ENCODE measurements around the gene SAMD4A.
A peak's percentile ranks its signal among the peaks of the same experiment; 100 is the strongest.
"Not testable (repeated sequence)": the region's sequence is repeated elsewhere in the genome, so short reads cannot be mapped to it uniquely, and the experiment has no call there.

Gene SAMD4A

GRCh38 chr14:54784060-54784459, 217.1 kb downstream of the SAMD4A start:
- DNase-seq (ENCODE audit: low read depth), result no peak

- no peak for DNase-seq (ENCODE audit: low read depth)
Observed at GRCh38 chr14:54784657-54785056, 217.7 kb downstream of the SAMD4A start.

DNA sequence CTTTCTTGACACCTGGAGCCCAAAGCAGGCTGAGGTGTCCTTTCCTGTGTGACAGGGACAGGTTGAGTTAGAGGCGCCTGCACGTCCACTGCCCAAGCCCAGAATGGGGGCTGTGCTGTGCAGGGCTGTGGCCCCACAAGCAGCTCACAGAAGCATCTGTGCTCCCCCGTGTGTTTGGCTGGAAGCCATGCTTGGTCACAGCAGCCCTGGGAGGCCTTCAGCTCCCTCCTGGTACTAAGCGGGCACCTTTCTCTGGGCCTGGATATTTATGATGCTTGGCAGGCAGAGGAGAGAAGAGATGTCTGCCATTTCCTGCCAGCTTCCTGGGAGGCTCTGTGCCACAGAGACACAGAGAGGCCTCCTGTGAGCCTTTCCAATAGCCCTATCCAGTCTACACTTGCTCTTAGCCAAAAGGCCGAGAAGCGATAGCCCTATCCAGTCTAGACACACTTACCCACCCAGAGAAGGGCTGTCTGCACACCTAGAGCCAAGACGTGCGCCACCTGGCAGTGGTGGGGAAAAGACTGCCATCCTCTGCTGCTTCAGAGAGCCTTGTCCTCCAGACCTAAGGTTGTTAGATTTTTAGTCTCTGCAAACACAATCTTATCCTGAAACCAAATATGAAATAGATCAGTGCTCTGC, 218.3 kb downstream of the SAMD4A start:
- DNase-seq (ENCODE audit: low read depth), result no peak

- DNase-seq (ENCODE audit: low read depth), result no peak
Observed at GRCh38 chr14:54785778-54786770, 219.1 kb downstream of the SAMD4A start.

GRCh38 chr14:54786838-54787237, 219.9 kb downstream of the SAMD4A start:
- no peak for DNase-seq (ENCODE audit: low read depth)

GRCh38 chr14:54787261-54787660, 220.3 kb downstream of the SAMD4A start:
- no peak for DNase-seq (ENCODE audit: low read depth)

DNA sequence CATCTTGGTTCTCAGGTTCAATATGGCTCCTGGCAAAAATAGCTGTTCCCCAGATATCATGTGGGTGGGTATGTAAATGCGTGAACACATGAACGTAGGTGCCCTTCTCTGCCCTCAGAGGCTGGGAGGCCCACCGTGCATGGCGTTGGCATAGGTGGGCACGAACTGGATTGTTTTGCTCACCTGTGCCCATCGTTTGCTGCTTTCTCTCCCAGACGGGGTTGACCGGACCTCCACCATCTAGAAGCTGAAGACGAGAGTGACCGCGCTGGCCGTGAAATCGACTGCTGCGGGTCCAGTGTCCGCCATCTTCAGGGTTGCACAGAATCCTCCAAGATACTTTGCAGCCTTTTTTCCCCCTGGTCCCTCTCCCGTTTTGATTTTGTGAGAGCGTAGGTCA, 221.8 kb downstream of the SAMD4A start:
- DNase-seq (ENCODE audit: low read depth), result no peak

GRCh38 chr14:54789166-54789565, 222.2 kb downstream of the SAMD4A start:
- no peak for DNase-seq (ENCODE audit: low read depth)

GRCh38 chr14:54789781-54790480, 223.0 kb downstream of the SAMD4A start:
- no peak for DNase-seq (ENCODE audit: low read depth)

- no peak for DNase-seq (ENCODE audit: low read depth)
Observed at GRCh38 chr14:54791001-54791400, 224.1 kb downstream of the SAMD4A start.

DNA sequence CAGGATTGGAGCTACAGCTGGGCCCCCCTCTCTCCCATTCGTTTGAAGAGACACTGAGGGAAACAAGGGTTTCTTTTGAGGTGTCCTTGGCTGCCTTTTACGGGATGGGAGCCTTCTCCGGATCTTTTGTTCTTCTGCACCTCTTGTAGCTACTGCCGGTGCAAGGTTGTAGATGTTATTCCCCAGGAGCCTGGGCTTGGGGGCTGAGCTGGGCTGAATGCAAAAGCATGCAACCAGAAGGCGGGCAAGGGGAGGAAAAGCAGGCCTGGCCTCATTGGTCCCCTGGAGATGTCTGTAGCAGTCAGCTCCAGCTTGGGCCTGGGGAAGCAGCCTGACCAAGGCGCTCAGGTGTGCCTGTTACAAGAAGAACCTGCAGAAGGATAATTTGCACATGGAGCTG, 225.4 kb downstream of the SAMD4A start:
- no peak for DNase-seq (ENCODE audit: low read depth)

DNA sequence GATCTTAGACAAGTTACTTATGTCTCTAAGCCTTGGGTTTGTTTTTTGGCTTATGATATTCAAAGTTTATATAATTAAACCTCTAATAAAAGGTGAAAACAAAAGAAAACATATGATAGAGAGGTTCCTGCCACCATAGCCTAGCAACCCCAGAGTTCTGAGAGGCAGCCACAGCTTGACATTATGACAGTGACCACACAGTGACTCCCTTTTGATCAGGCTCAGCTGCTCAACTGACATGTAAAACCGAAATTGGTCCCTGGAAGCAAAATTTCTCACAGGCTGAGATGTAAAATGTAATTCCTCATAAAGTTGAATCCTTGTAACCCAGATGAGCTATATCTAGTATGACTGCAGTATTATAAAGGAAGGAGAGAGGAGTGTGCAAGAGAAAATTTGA, 227.2 kb downstream of the SAMD4A start:
- DNase-seq (ENCODE audit: low read depth), result no peak

DNA sequence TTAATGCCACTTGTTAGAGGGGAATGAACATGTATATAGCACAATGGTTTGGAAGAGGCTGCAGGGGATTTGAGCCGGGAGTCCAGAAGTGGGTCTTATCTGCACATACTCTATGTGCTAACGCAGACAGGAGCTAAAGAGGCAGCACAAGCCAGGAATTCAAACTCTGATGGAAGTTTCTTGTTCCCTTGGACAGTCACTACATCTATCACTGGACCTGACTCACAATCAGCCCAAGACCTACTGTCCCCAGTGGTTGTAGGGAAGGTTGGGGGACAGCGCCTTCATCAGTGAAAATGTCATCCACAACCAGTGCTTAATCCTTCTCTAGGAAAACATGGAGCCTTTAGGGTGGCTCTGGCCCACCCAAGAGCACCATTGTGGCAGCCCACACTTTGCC, 227.9 kb downstream of the SAMD4A start:
- no peak for DNase-seq (ENCODE audit: low read depth)

DNA sequence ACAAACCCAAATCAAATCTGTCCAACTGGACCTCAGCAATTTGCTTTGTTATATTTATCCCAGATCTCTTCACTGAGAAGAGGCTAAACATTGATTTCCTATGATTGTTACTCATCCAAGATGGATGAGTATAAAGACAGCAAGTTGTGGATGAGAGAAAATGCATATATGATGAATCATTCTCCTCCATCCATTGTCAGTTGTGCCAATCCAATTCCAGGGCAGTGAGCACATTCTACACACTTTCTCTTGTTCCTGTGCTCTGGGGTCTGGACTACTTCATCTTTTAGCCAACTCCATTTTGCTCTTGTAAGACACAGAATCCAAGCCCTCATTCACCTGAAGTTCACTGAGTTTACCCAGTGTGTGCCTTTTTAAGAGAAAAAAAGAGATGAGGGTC, 230.0 kb downstream of the SAMD4A start:
- DNase-seq (ENCODE audit: low read depth), result peak; percentile 20

GRCh38 chr14:54797556-54797955, 230.6 kb downstream of the SAMD4A start:
- DNase-seq (ENCODE audit: low read depth), result no peak

- DNase-seq (ENCODE audit: low read depth), result no peak
Observed at GRCh38 chr14:54797986-54798385, 231.1 kb downstream of the SAMD4A start.

DNA sequence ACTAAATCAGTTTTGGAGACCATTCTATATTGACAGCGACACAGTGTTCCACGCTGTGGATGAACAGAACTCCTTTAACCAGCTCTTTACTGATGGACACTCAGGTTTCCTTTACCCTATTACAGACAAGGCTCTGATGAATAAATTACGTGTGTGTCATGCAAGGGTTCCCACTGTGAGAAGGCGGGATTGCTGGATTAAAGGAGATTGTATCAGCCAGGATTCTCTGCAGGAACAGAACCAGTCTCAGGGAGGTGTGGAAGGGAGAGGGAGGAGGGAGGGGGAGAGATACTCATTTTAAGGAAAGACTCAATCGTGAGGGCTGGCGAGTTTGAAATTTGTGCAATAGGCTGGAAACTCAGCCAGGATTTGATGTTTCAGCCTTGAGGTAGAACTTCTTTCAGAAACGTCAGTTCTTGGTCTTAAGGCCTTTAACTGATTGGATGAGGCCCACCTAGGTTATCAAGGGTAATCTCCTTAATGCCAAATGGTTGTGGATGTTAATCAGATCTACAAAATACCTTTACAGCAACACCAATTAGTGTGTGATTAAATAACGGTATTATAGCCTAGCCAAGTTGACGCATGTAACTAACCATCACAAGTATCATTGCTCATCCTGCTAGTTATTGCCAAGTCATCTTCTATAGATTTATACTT, 231.7 kb downstream of the SAMD4A start:
- DNase-seq (ENCODE audit: low read depth), result no peak

DNA sequence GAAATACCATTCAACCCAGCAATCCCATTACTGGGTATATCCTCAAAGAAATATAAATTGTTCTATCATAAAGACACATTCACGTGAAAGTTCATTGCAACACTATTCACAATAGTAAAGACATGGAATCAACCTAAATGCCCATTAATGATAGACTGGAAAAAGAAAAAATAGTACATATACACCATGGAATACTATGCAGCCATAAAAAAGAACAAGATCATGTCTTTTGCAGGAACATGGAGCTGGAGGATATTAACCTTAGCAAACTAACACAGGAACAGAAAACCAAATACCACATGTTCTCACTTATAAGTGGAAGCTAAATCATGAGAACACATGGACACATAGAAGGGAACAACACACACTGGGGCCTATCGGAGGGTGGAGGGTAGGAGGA, 234.6 kb downstream of the SAMD4A start:
- not testable (repeated sequence) for DNase-seq (ENCODE audit: low read depth)

- DNase-seq (ENCODE audit: low read depth), result no peak
Observed at GRCh38 chr14:54803396-54803795, 236.5 kb downstream of the SAMD4A start.

- DNase-seq (ENCODE audit: low read depth), result no peak
Observed at GRCh38 chr14:54803926-54804537, 237.1 kb downstream of the SAMD4A start.

DNA sequence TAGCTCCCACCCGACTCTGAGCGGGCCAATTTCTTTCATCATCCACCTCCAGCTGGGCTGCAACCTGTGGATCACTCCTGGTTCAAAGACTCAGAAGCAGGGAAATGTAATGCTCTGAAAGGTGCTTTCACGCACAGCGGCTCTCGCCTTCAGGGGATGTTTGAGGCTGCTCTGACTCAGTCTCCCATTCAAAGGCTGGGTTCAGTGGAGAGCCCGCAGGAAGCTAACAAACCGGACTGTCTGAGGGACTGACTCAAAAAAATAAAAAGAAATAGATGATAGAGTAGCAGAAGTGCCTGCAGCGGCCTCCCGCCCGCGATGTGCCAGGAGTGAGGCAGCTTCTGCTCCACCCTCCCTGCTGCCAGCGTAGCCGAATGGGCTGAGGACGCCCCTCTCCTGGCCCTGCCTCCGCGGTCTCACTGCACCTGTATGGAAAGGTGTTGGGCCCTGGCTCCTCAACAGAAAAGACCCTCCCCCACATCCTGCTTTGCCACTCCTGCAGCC, 237.7 kb downstream of the SAMD4A start:
- no peak for DNase-seq (ENCODE audit: low read depth)

GRCh38 chr14:54805070-54805444, 238.1 kb downstream of the SAMD4A start:
- DNase-seq (ENCODE audit: low read depth), result peak; percentile 40
